BE2C (cell line): ENCODE measurements around the gene POLD3.

Source experiments
- DNase-seq: peaks from one replicate; pipeline ENCODE4 v3.0.0-alpha.2; 2020
- H3K27me3 ChIP-seq: fragments of 250-450 bp; sonication (Bioruptor Pico); 2 replicates; pipeline ENCODE4 v1.5.1; 2020; ENCODE audit warnings: mild to moderate bottlenecking
- H3K36me3 ChIP-seq: fragments of 250-450 bp; sonication (Bioruptor Pico); 2 replicates; pipeline ENCODE4 v1.5.1; 2020; ENCODE audit warnings: mild to moderate bottlenecking
- H3K4me1 ChIP-seq: fragments of 250-450 bp; sonication (Bioruptor Pico); 2 replicates; pipeline ENCODE4 v1.5.1; 2020
- H3K4me3 ChIP-seq: 2 replicates; pipeline ENCODE4 v1.5.1; 2011; ENCODE audit warnings: low read depth, low read length
- H3K9me3 ChIP-seq: fragments of 250-450 bp; sonication (Bioruptor Pico); 2 replicates; pipeline ENCODE4 v1.5.1; 2020
- CTCF ChIP-seq: IDR thresholded peaks from 2 replicates; pipeline ENCODE4 v1.5.1; 2012; ENCODE audit warnings: mild to moderate bottlenecking, low read depth, low read length

POLD3 gene

DNA sequence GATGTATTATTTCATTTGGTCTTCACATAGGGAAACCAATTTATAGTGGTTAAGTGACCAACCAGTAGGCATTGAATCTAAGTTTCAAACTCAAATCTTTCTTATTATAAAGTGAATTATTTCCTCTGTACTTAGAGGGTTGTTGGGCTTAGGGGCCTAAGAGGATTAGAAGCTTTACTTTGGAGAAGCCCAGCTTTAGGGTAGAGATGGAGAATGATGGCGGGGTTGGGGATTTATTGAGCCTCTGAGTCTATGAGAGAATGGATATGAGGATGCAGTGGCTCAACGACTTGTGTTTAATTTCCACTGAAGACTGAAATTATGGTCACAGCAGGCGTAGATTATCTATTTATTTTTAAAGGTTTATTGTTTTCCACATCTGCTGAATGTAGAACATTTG is 83.4 kb downstream of the POLD3 start:
- Histone ChIP-seq H3K4me3 (no peak overlapping the region), H3K27me3 (no peaks in the 10 kb centered on the region), H3K36me3 (no peaks in the 10 kb centered on the region), H3K4me1 (peaks cover 3% of the 10 kb centered on the region; the same call in 1 of the 2 replicates), H3K9me3 (no peaks in the 10 kb centered on the region; the same call in 1 of the 2 replicates)
- no peak for TF ChIP-seq CTCF
- no peak for DNase-seq

GRCh38 chr11:74676596-74676995 is 84.2 kb downstream of the POLD3 start:
- H3K27me3 ChIP-seq, result no peaks in the 10 kb centered on the region
- no peaks in the 10 kb centered on the region for H3K36me3 ChIP-seq
- no peaks in the 10 kb centered on the region; the same call in 1 of the 2 replicates for H3K9me3 ChIP-seq
- peaks cover 3% of the 10 kb centered on the region; the same call in 1 of the 2 replicates for H3K4me1 ChIP-seq
- DNase-seq, result no peak
- no peak for TF ChIP-seq CTCF
- H3K4me3 ChIP-seq, result no peak overlapping the region

- H3K27me3 ChIP-seq, result no peaks in the 10 kb centered on the region
- no peak overlapping the region for H3K4me3 ChIP-seq
- no peaks in the 10 kb centered on the region for H3K9me3 ChIP-seq
- TF ChIP-seq CTCF, result no peak
- peaks cover 3% of the 10 kb centered on the region; the same call in 1 of the 2 replicates for H3K4me1 ChIP-seq
- no peak for DNase-seq
- H3K36me3 ChIP-seq, result no peaks in the 10 kb centered on the region
Observed at GRCh38 chr11:74677131-74677530, 84.7 kb downstream of the POLD3 start.

- no peak for DNase-seq
- TF ChIP-seq CTCF, result no peak
- H3K27me3 ChIP-seq, result no peaks in the 10 kb centered on the region
- H3K4me3 ChIP-seq, result no peak overlapping the region
- peaks cover 3% of the 10 kb centered on the region; the same call in 1 of the 2 replicates for H3K4me1 ChIP-seq
- no peaks in the 10 kb centered on the region for H3K9me3 ChIP-seq
- H3K36me3 ChIP-seq, result no peaks in the 10 kb centered on the region
Observed at GRCh38 chr11:74678041-74678440, 85.7 kb downstream of the POLD3 start.

- TF ChIP-seq CTCF, result no peak
- DNase-seq, result no peak
- H3K27me3 ChIP-seq, result no peaks in the 10 kb centered on the region
Observed at GRCh38 chr11:74678591-74679512, 86.5 kb downstream of the POLD3 start.

DNA sequence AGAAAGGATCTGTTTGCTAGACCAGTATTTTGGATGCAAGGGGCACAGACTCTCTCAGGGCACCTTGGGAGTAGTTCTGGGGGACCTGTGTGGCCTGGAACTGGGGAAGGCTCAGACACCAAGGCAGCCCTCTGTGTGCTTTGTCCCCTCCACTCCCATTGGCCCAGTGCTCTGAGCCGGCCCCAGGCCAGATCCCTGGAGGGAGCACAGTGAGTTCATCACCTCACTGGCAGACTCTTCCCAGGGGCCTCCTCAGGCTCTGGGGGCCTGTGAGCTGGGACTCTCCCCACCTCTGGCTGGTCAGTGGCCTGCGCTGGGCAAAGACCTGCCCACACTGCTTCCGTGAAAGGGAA is 87.1 kb downstream of the POLD3 start:
- TF ChIP-seq CTCF, result no peak
- Histone ChIP-seq H3K4me3 (no peak overlapping the region), H3K27me3 (no peaks in the 10 kb centered on the region), H3K36me3 (no peaks in the 10 kb centered on the region), H3K9me3 (no peaks in the 10 kb centered on the region), H3K4me1 (no peaks in the 10 kb centered on the region; the same call in 1 of the 2 replicates)
- no peak for DNase-seq

More at GRCh38 chr11:74678591-74679512, 86.5 kb downstream of the POLD3 start:
- Histone ChIP-seq H3K9me3 (no peaks in the 10 kb centered on the region), H3K4me1 (no peaks in the 10 kb centered on the region; the same call in 1 of the 2 replicates), H3K4me3 (no peak overlapping the region), H3K36me3 (no peaks in the 10 kb centered on the region)
